Measurements from ENCODE around the gene TMEM147.
"Not testable (repeated sequence)": the region's sequence is repeated elsewhere in the genome, so short reads cannot be mapped to it uniquely, and the experiment has no call there.

TMEM147 gene

GRCh38 chr19:35563207-35563829 is 17.9 kb downstream of the TMEM147 start, which contains the start of gene ATP4A:
TSS of gene ATP4A (minus strand) at chr19:35563658. CDS start at chr19:35563629, 29 bp downstream.
- DNase-seq (ENCODE audit: low read depth), result no peak

- no peak for DNase-seq (ENCODE audit: low read depth)
Observed at GRCh38 chr19:35565016-35565856, 19.8 kb downstream of the TMEM147 start.

- no peak for DNase-seq (ENCODE audit: low read depth)
Observed at GRCh38 chr19:35566738-35567137, 21.3 kb downstream of the TMEM147 start.

- no peak for DNase-seq (ENCODE audit: low read depth)
Observed at GRCh38 chr19:35569281-35569781, 23.9 kb downstream of the TMEM147 start.

- no peak for DNase-seq (ENCODE audit: low read depth)
Observed at GRCh38 chr19:35571406-35571965, 26.1 kb downstream of the TMEM147 start.

- DNase-seq (ENCODE audit: low read depth), result no peak
Observed at GRCh38 chr19:35577918-35578317, 32.5 kb downstream of the TMEM147 start.

- no peak for DNase-seq (ENCODE audit: low read depth)
Observed at GRCh38 chr19:35578707-35579106, 33.3 kb downstream of the TMEM147 start.

GRCh38 chr19:35582760-35583159 is 37.3 kb downstream of the TMEM147 start:
- no peak for DNase-seq (ENCODE audit: low read depth)

- DNase-seq (ENCODE audit: low read depth), result no peak
Observed at GRCh38 chr19:35585848-35586247, 40.4 kb downstream of the TMEM147 start, which contains the start of gene PMIS2. TSS of gene PMIS2 (plus strand) at chr19:35586173. CDS start at chr19:35586260, 87 bp downstream.

- no peak for DNase-seq (ENCODE audit: low read depth)
Observed at GRCh38 chr19:35587321-35587720, 41.9 kb downstream of the TMEM147 start.

GRCh38 chr19:35590875-35591274 is 45.4 kb downstream of the TMEM147 start:
- no peak for DNase-seq (ENCODE audit: low read depth)

GRCh38 chr19:35592226-35592625 is 46.8 kb downstream of the TMEM147 start:
- no peak for DNase-seq (ENCODE audit: low read depth)

- not testable (repeated sequence) for DNase-seq (ENCODE audit: low read depth)
Observed at GRCh38 chr19:35595026-35595425, 49.6 kb downstream of the TMEM147 start.

GRCh38 chr19:35595928-35596327 is 50.5 kb downstream of the TMEM147 start:
- no peak for DNase-seq (ENCODE audit: low read depth)

GRCh38 chr19:35596366-35596999 is 51.1 kb downstream of the TMEM147 start:
- no peak for DNase-seq (ENCODE audit: low read depth)
